Astrocyte (in vitro differentiated cells and primary cell): ENCODE measurements around the gene ZC3H18.
A peak's percentile ranks its signal among the peaks of the same experiment; 100 is the strongest.

ENCODE experiments used
- CTCF ChIP-seq: IDR thresholded peaks from 2 replicates; pipeline ENCODE4 v1.5.1; 2011; ENCODE audit warnings: low read depth, mild to moderate bottlenecking, inconsistent platforms, low read length, moderate library complexity; ENCODE audit not compliant: insufficient read depth
- EZH2 ChIP-seq: IDR thresholded peaks from 2 replicates; pipeline ENCODE4 v1.6.1; 2012; ENCODE audit warnings: mild to moderate bottlenecking, low read length, inconsistent platforms; ENCODE audit not compliant: insufficient read depth

- TF ChIP-seq CTCF (peak; percentile 54), EZH2 (no peak)
These were observed 8.5 kb upstream of the ZC3H18 start for GRCh38 chr16:88561485-88562359.
